Fibroblast of mammary gland (primary cell): Measurements from ENCODE around the gene HIF3A.

Source experiments
- DNase-seq: peaks from one replicate; pipeline ENCODE4 v3.0.0-alpha.2; 2010; ENCODE audit warnings: low read depth
- H3K4me3 ChIP-seq: 2 replicates; pipeline ENCODE4 v1.5.1; 2011; ENCODE audit warnings: low read depth, mild to moderate bottlenecking, low read length, moderate library complexity; ENCODE audit not compliant: control insufficient read depth
- TF ChIP-seq, protein P1 (sequence below): conservative IDR thresholded peaks from 2 replicates; pipeline ENCODE4 v1.5.1; 2011; ENCODE audit warnings: low read depth, low read length, inconsistent platforms; ENCODE audit not compliant: control insufficient read depth, insufficient read depth

Gene HIF3A

DNA sequence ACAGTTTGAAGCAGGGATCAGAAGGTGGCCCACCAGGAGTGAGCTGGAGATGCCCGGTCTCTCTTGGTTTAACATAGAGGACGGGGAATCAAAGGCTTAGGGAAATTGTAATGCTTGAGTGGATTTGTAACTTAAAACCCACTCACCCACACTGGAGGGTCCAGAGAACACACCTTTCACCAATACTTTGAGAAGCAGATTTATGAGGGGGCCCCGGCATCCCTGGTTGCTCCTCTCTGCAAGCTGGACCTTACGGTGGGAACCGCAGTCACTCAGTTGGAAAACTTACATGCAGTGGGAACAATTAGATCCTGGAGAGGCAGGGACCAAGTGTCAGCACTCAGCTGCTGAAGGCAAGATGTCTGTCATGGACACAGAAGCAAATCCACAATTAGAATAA, 70.6 kb downstream of the HIF3A start:
- H3K4me3 ChIP-seq, result no peak overlapping the region
- DNase-seq, result no peak
- TF ChIP-seq, protein P1, sequence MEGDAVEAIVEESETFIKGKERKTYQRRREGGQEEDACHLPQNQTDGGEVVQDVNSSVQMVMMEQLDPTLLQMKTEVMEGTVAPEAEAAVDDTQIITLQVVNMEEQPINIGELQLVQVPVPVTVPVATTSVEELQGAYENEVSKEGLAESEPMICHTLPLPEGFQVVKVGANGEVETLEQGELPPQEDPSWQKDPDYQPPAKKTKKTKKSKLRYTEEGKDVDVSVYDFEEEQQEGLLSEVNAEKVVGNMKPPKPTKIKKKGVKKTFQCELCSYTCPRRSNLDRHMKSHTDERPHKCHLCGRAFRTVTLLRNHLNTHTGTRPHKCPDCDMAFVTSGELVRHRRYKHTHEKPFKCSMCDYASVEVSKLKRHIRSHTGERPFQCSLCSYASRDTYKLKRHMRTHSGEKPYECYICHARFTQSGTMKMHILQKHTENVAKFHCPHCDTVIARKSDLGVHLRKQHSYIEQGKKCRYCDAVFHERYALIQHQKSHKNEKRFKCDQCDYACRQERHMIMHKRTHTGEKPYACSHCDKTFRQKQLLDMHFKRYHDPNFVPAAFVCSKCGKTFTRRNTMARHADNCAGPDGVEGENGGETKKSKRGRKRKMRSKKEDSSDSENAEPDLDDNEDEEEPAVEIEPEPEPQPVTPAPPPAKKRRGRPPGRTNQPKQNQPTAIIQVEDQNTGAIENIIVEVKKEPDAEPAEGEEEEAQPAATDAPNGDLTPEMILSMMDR, result no peak

DNA sequence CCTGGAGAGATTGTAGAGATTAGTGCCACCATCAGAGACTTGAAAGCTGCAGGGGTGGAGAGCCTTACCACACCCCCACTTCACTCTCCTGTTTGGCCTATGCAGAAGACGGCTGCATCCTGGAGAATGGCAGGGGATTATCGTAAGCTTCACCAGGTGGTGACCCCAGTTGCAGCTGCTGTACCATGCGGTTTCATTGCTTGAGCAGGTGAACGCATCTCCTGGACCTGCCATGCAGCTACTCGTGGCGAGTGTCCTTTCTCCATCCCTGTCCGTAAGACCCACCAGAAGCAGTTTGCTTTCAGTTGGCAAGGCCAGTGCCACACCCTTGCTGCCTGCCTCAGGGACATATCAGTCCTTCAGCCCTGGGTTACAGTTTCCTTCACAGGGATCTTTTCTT, 71.3 kb downstream of the HIF3A start:
- no peak overlapping the region for H3K4me3 ChIP-seq
- DNase-seq, result no peak
- TF ChIP-seq, protein P1, result no peak

DNA sequence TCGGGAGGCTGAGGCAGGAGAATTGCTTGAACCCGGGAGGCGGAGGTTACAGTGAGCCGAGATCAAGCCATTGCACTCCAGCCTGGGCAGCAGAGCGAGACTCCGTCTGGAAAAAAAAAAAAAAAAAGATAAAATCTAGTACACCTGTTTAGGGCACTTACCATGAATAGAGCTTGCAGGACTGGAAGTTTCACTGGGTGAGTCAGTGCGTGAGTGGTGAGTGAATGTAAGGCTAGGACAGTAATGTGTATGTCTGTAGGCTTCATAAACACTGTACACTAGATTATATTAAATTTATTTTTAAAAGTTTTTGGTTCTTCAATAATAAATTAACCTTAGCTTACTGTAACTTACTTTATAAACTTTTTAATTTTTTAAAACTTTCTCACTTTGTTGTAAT, 73.0 kb downstream of the HIF3A start:
- no peak overlapping the region for H3K4me3 ChIP-seq
- no peak for DNase-seq
- TF ChIP-seq, protein P1, result no peak

DNA sequence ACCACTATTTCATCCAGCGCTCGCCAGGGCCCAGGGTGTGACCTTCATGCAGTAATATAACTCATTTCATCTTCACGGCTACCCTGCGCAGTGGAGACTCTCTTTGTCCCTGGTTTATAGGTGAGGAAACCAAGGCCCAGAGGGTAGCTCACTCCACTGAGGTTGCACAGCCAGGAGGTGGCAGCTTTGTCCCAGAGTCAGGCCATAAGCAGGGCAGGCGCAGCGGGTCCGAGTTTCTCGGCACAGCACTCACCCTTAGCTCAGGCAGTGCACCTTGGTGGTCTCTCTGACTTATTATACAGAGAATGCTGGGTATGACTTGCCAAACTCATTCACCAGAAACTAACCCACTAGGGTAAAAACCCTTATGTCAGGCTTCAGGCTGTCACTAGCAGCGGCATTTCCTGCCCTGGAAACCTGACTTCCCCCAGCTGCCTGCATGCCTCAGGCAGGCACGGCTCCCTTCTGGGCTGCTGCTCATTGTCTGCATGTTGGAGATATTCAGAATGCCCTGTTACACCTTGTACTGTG, 74.6 kb downstream of the HIF3A start:
- H3K4me3 ChIP-seq, result no peak overlapping the region
- TF ChIP-seq, protein P1, result no peak
- DNase-seq, result no peak

DNA sequence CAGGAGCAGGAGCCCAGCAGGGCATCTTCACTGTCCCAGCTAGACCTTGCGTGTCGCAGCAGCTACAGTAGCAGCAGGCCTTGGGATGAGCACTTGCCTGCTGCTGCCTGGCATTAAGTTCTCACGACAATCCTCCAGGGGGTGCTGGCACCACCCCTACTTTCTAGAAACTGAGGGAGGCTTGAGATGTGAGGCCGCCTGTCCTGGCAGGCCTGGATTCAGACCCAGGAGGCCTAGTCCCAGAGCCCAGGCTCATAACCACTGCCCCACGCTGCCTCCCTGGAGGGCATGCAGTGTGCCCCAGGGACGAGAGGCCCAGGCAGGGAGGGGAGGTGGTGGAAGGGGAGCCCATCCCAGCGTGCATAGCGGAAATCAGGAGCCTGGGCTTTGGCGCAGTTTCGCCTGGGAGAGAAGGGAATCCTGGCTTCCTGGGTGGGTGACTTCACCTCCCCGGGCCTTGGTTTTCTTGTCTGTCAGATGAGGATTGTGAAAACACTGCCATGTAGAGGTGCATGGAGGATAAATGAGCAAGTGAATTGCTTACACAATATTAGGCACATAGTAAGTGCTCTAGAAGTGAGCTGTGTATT, 76.2 kb downstream of the HIF3A start:
- H3K4me3 ChIP-seq, result no peak overlapping the region
- TF ChIP-seq, protein P1, result peak; percentile 39
- peak; percentile 62 for DNase-seq

DNA sequence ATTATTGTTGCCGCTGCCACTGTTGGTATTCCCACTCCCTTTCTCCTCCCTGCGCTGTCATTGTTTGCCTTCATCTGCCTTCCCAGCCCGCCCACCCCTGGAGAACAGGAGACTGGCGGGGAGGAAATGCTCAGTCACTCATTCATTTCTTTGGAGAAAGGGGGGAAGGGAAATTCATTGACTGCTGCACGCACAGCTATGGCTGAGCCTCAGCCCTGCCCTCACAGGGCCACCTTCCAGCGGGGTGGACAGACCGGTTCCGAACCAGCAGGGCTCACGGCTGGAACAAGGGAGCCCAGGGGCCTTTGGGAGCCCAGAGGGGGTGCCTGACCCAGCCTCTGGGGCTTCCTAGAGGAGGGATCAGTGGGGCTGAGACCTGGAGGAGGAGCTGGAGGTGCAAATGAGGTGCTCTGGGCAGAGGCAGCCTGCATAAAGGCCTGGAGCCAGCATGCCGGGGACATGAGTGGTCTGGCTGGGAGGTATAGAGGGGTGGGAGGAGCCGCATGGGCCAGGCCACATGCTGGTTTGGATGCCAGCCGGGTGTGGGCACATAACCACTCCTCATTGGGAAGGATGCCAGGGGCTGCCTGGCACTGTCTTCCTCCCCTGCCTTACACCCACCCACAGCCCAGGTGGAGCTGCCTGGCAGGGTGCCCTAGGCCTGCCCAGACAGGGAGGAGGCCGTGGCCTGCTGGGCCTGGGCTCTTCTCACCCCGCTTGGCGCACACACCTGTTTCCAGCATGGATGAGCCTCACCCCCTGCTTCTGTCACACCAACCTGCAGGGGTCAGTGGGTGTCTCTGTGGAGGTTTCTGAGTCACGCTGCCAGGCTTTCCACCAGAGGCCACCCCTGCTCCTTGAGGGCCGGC, 76.9 kb downstream of the HIF3A start:
- DNase-seq, result peak; percentile 21
- no peak overlapping the region for H3K4me3 ChIP-seq

More for the DNA sequence above, 76.9 kb downstream of the HIF3A start:
- TF ChIP-seq, protein P1, result no peak
